Measurements from ENCODE around the gene FGF1.

The FGF1 gene

GRCh38 chr5:142542906-142543305 is 143.0 kb downstream of the FGF1 start:
- no peak overlapping the region for H3K27ac ChIP-seq

More at GRCh38 chr5:142542906-142543305, 143.0 kb downstream of the FGF1 start:
- H3K36me3 ChIP-seq = no peaks in the 10 kb centered on the region
- TF ChIP-seq, protein P1, sequence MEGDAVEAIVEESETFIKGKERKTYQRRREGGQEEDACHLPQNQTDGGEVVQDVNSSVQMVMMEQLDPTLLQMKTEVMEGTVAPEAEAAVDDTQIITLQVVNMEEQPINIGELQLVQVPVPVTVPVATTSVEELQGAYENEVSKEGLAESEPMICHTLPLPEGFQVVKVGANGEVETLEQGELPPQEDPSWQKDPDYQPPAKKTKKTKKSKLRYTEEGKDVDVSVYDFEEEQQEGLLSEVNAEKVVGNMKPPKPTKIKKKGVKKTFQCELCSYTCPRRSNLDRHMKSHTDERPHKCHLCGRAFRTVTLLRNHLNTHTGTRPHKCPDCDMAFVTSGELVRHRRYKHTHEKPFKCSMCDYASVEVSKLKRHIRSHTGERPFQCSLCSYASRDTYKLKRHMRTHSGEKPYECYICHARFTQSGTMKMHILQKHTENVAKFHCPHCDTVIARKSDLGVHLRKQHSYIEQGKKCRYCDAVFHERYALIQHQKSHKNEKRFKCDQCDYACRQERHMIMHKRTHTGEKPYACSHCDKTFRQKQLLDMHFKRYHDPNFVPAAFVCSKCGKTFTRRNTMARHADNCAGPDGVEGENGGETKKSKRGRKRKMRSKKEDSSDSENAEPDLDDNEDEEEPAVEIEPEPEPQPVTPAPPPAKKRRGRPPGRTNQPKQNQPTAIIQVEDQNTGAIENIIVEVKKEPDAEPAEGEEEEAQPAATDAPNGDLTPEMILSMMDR (IDR thresholded peaks at IDR 0.05; ENCODE audit: low read depth, low read length) = no peak
- no peak for DNase-seq
- no peaks in the 10 kb centered on the region for H3K9me3 ChIP-seq (ENCODE audit: severe bottlenecking)
- H3K27me3 ChIP-seq (ENCODE audit: insufficient read depth, low read depth, severe bottlenecking) = no peaks in the 10 kb centered on the region
- no peak overlapping the region for H3K4me3 ChIP-seq (ENCODE audit: low read depth, low read length)
